SU-DHL-6 (cell line): ENCODE results near the gene PTP4A2.

Experiments
- CTCF ChIP-seq: fragments of 200-600 bp; sonication (generic); IDR thresholded peaks from one replicate; pipeline ENCODE4 v1.5.1; 2017; ENCODE audit warnings: antibody characterized with exemption, mild to moderate bottlenecking, low read length, moderate library complexity; ENCODE audit not compliant: insufficient read depth, poor library complexity, severe bottlenecking
- EZH2phosphoT487 ChIP-seq: fragments of 200-600 bp; sonication (generic), shearing (Covaris generic); conservative IDR thresholded peaks from 2 replicates; pipeline ENCODE4 v1.6.1; 2018; ENCODE audit warnings: mild to moderate bottlenecking, antibody characterized with exemption, low read length, moderate library complexity, mixed read lengths

- TF ChIP-seq CTCF (no peak), EZH2phosphoT487 (no peak)
Observed at GRCh38 chr1:31869449-31869848, 68.7 kb downstream of the PTP4A2 start.
